Endothelial cell of umbilical vein (primary cell): ENCODE measurements around the gene FOXO6.

Source experiments
- CTCF ChIP-seq, 2 donors: IDR thresholded peaks; 1 replicate in 1 of 2; 2 replicates in 1 of 2; pipeline ENCODE4 v1.5.1; 2011; ENCODE audit warnings: low read length in 2 of 2, mild to moderate bottlenecking in 2 of 2, moderate library complexity in 2 of 2, control low read depth in 1 of 2, inconsistent platforms in 1 of 2, low read depth in 1 of 2; ENCODE audit not compliant: insufficient read depth in 1 of 2; ENCODE audit errors: extremely low read depth in 1 of 2
- EZH2 ChIP-seq: IDR thresholded peaks from 2 replicates; pipeline ENCODE4 v1.6.1; 2012; ENCODE audit warnings: borderline replicate concordance, low read depth, mild to moderate bottlenecking, moderate library complexity, low read length, inconsistent platforms; ENCODE audit not compliant: severe bottlenecking
- FOS ChIP-seq: IDR thresholded peaks from 2 replicates; pipeline ENCODE4 v1.6.1; 2011; ENCODE audit warnings: mild to moderate bottlenecking, low read length, moderate library complexity, borderline replicate concordance; ENCODE audit not compliant: insufficient read depth
- GATA2 ChIP-seq: IDR thresholded peaks from 2 replicates; pipeline ENCODE4 v1.7.0; 2011; ENCODE audit warnings: low read depth, mild to moderate bottlenecking, moderate library complexity, mixed read lengths, low read length; ENCODE audit not compliant: insufficient read length, insufficient read depth
- JUN ChIP-seq: IDR thresholded peaks from 2 replicates; pipeline ENCODE4 v1.6.1; 2011; ENCODE audit warnings: borderline replicate concordance, low read depth; ENCODE audit not compliant: insufficient read length, insufficient read depth
- MAX ChIP-seq: IDR thresholded peaks from 2 replicates; pipeline ENCODE4 v1.6.1; 2011; ENCODE audit not compliant: insufficient read depth, insufficient read length
- POLR2A ChIP-seq: IDR thresholded peaks from 2 replicates; pipeline ENCODE4 v1.6.1; 2012; ENCODE audit warnings: low read depth, mild to moderate bottlenecking, control low read depth, low read length
- POLR2AphosphoS5 ChIP-seq: IDR thresholded peaks from 2 replicates; pipeline ENCODE4 v1.6.1; 2012; ENCODE audit warnings: low read depth, mild to moderate bottlenecking, control low read depth, low read length, moderate library complexity; ENCODE audit not compliant: insufficient read depth

GRCh38 chr1:41372600-41372993, 11.4 kb downstream of the FOXO6 start:
- TF ChIP-seq POLR2A (no peak), CTCF (IDR thresholded peaks at IDR 0.05; ENCODE audit: extremely low read depth in 1 of 2, insufficient read depth in 1 of 2, low read depth in 1 of 2, low read length in 2 of 2) (no peak), JUN (no peak), EZH2 (no peak), MAX (no peak), POLR2AphosphoS5 (no peak), GATA2 (no peak), FOS (no peak)
